HCT116 (cell line): Measurements from ENCODE around the gene TELO2. TPM values are rescaled to one million over a fixed set of nuclear protein-coding genes. Genes with fewer than 3 reads are reported as not detected.

Experiments
- ATAC-seq: fragments of 200-7000 bp; cut with Tn5 transposase; 2 replicates; pipeline ENCODE4 v1.9.1; 2020; ENCODE audit warnings: mild to moderate bottlenecking, moderate library complexity
- BruUV-seq: library from RNA; stranded (reverse); fragments of 400-500 nt; replicated peaks from 2 replicates; lab custom pipeline; 2021; lab: Mats Ljungman, UMichigan
- CTCF ChIA-PET: fragments of 300-600 bp; sonication (Branson Sonifier 250); formaldehyde crosslinking; loops from one replicate; lab custom pipeline; 2021; ENCODE audit warnings: antibody characterized with exemption; lab: Charles Lee
- POLR2A ChIA-PET: fragments of 300-600, 350-600 bp; sonication (Branson Sonifier 250); formaldehyde crosslinking; loops from one replicate; lab custom pipeline; 2021; ENCODE audit warnings: antibody characterized with exemption; lab: Charles Lee
- RAD21 ChIA-PET, 2 experiments: fragments of 300-600 bp; sonication (Branson Sonifier 250); formaldehyde crosslinking; loops; one replicate each; lab custom pipeline; 2023; ENCODE audit warnings: low total read pairs in 2 of 2; ENCODE audit not compliant: uncharacterized antibody in 2 of 2, unreplicated experiment in 2 of 2, low non-redundant PET in 1 of 2; lab: Charles Lee
- DNase-seq: peaks from one replicate; pipeline ENCODE4 v3.0.0-alpha.2; 2010; ENCODE audit warnings: low read depth, low spot score
- H2AFZ ChIP-seq: fragments of 200-600 bp; shearing (Covaris generic), sonication (generic); 2 replicates; pipeline ENCODE4 v1.6.1; 2017; ENCODE audit warnings: low read depth, mixed run types, mixed read lengths, antibody characterized with exemption, low read length; ENCODE audit not compliant: poor library complexity, severe bottlenecking
- H3K27ac ChIP-seq: 2 replicates; pipeline ENCODE4 v1.5.1; 2012; ENCODE audit warnings: low read depth, low read length
- H3K27me3 ChIP-seq: fragments of 200-600 bp; sonication (generic); 2 replicates; pipeline ENCODE4 v1.6.1; 2016; ENCODE audit warnings: mixed run types, low read length, mixed read lengths; ENCODE audit not compliant: insufficient read depth
- H3K36me3 ChIP-seq, 2 experiments: fragments of 200-500 bp in 1 of 2; fragments of 200-600 bp in 1 of 2; sonication (Bioruptor generic) in 1 of 2; sonication (generic) in 1 of 2; 2 replicates each; pipeline versions ENCODE4 v1.5.1 to v1.6.1; 2014 to 2016; ENCODE audit warnings: low read length in 2 of 2, inconsistent platforms in 1 of 2, mixed read lengths in 1 of 2, mixed run types in 1 of 2; ENCODE audit not compliant: insufficient read depth in 2 of 2, control insufficient read depth in 1 of 2
- H3K4me1 ChIP-seq, 2 experiments: fragments of 200-600 bp in 1 of 2; sonication (generic) in 1 of 2; 2 replicates each; pipeline versions ENCODE4 v1.5.1 to v1.6.1; 2012 to 2017; ENCODE audit warnings: low read length in 2 of 2, inconsistent platforms in 1 of 2, mild to moderate bottlenecking in 1 of 2, mixed read lengths in 1 of 2, mixed run types in 1 of 2, moderate library complexity in 1 of 2; ENCODE audit not compliant: insufficient read depth in 2 of 2, control insufficient read depth in 1 of 2
- H3K4me2 ChIP-seq: fragments of 200-600 bp; sonication (generic); 2 replicates; pipeline ENCODE4 v1.6.1; 2017; ENCODE audit warnings: mixed run types, low read length, mixed read lengths
- H3K4me3 ChIP-seq, 2 experiments: fragments of 200-600 bp in 1 of 2; sonication (generic) in 1 of 2; replicated peaks in 1 of 2; 2 replicates each; pipeline ENCODE4 v1.5.1; 2011 to 2016; ENCODE audit warnings: low read length in 2 of 2, control low read depth in 1 of 2, low read depth in 1 of 2, mild to moderate bottlenecking in 1 of 2, mixed read lengths in 1 of 2, mixed run types in 1 of 2
- H3K79me2 ChIP-seq: fragments of 200-600 bp; sonication (generic); 2 replicates; pipeline ENCODE4 v1.6.1; 2017; ENCODE audit warnings: mild to moderate bottlenecking, mixed run types, low read length, moderate library complexity, mixed read lengths; ENCODE audit not compliant: insufficient read depth
- H3K9ac ChIP-seq: fragments of 200-600 bp; sonication (generic); 2 replicates; pipeline ENCODE4 v1.6.1; 2016; ENCODE audit warnings: low read length, mixed read lengths
- H3K9me2 ChIP-seq: fragments of 200-600 bp; sonication (generic), shearing (Covaris generic); 2 replicates; pipeline ENCODE4 v1.6.1; 2017; ENCODE audit warnings: mixed run types, mild to moderate bottlenecking, moderate library complexity; ENCODE audit not compliant: insufficient read depth
- H3K9me3 ChIP-seq, 2 experiments: fragments of 200-500 bp in 1 of 2; fragments of 200-600 bp in 1 of 2; sonication (Bioruptor generic) in 1 of 2; sonication (generic) in 1 of 2; 2 replicates each; pipeline ENCODE4 v1.6.1; 2014 to 2017; ENCODE audit warnings: low read length in 2 of 2, mixed read lengths in 2 of 2, inconsistent platforms in 1 of 2, low read depth in 1 of 2, mild to moderate bottlenecking in 1 of 2, mixed run types in 1 of 2, moderate library complexity in 1 of 2; ENCODE audit not compliant: control insufficient read depth in 1 of 2, insufficient read depth in 1 of 2
- H4K20me1 ChIP-seq: fragments of 200-600 bp; sonication (generic), shearing (Covaris generic); 2 replicates; pipeline ENCODE4 v1.6.1; 2017; ENCODE audit warnings: mixed run types, mild to moderate bottlenecking, moderate library complexity; ENCODE audit not compliant: insufficient read depth
- ATF3 ChIP-seq: IDR thresholded peaks from 2 replicates; pipeline ENCODE4 v1.6.1; 2012
- CBX3 ChIP-seq: IDR thresholded peaks from 2 replicates; pipeline ENCODE4 v1.6.1; 2012; ENCODE audit warnings: low read depth
- EGR1 ChIP-seq: IDR thresholded peaks from 2 replicates; pipeline ENCODE4 v1.6.1; 2012; ENCODE audit warnings: low read depth
- EZH2 ChIP-seq: fragments of 200-600 bp; sonication (generic); IDR thresholded peaks from 2 replicates; pipeline ENCODE4 v1.6.1; 2017; ENCODE audit warnings: antibody characterized with exemption, mixed run types
- JUND ChIP-seq: IDR thresholded peaks from 2 replicates; pipeline ENCODE4 v1.6.1; 2012
- POLR2A ChIP-seq: IDR thresholded peaks from 2 replicates; pipeline ENCODE4 v1.7.0; 2011; ENCODE audit warnings: borderline replicate concordance; ENCODE audit not compliant: insufficient read depth, insufficient read length; ENCODE audit errors: extremely low read depth
- POLR2AphosphoS5 ChIP-seq: IDR thresholded peaks from 2 replicates; pipeline ENCODE4 v1.6.1; 2011; ENCODE audit warnings: mild to moderate bottlenecking, low read depth, low read length, moderate library complexity
- RAD21 ChIP-seq: IDR thresholded peaks from 2 replicates; pipeline ENCODE4 v1.6.1; 2012; ENCODE audit warnings: low read depth, mild to moderate bottlenecking
- SP1 ChIP-seq: IDR thresholded peaks from 2 replicates; pipeline ENCODE4 v1.6.1; 2012; ENCODE audit warnings: low read depth
- TCF7L2 ChIP-seq: IDR thresholded peaks from 2 replicates; pipeline ENCODE4 v1.7.0; 2011; ENCODE audit warnings: borderline replicate concordance, inconsistent platforms; ENCODE audit not compliant: insufficient read depth, insufficient read length; ENCODE audit errors: extremely low read depth
- ZFX ChIP-seq: fragments of 450-650 bp; IDR thresholded peaks from 2 replicates; pipeline ENCODE4 v1.6.1; 2017
- ZNF274 ChIP-seq: fragments of 200-500 bp; sonication (Bioruptor generic); IDR thresholded peaks from 2 replicates; pipeline ENCODE4 v1.6.1; 2014; ENCODE audit warnings: mild to moderate bottlenecking, low read depth, low read length, inconsistent platforms
- intact Hi-C: fragments of 100-400 bp; cut with micrococcal nuclease; formaldehyde crosslinking; loops from 2 replicates; pipeline ENCODE4 v1.10.0; 2022
- total RNA-seq: library from RNA; stranded (reverse); gene quantifications from one replicate; pipeline ENCODE4 v1.2.1, GENCODE V29; 2021; ENCODE audit not compliant: unreplicated experiment
- TF ChIP-seq, protein P1 (sequence below): IDR thresholded peaks from 2 replicates; pipeline ENCODE4 v1.6.1; 2012

The TELO2 gene
- total RNA-seq, 1 experiment from 2014 or later = 74.3 TPM

DNA sequence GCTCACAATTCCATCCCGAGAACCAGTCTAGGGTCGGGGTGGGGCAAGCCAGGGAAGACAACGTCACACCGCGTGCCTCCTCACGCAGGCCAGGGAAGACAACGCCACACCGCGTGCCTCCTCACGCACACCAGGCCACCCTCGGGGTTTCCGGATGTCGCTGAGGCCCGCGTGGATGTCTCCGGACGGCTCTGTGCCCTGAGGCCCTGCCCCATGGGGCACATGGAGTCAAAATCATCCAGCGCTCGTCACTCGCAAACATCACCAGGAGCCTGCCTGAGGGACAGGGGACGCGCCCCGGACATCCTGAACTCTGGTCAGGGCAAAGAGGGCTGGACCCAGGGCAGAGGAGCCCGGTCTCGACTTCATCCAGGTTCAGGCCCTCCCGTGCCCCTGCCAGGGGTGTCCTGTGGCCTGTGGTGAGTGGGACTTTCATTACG lies 44.0 kb downstream of the TELO2 start:
- H3K27ac ChIP-seq = no peak overlapping the region
- no peaks in the 10 kb centered on the region for H3K27me3 ChIP-seq
- TF ChIP-seq ZNF274 = no peak
- TF ChIP-seq EGR1 = no peak
- TF ChIP-seq EZH2 = no peak
- no peak for TF ChIP-seq POLR2AphosphoS5
- TF ChIP-seq POLR2A = no peak
- TF ChIP-seq ZFX = no peak
- TF ChIP-seq SP1 = no peak
- TF ChIP-seq CBX3 = no peak
- TF ChIP-seq TCF7L2 = no peak
- TF ChIP-seq RAD21 = no peak
- no peak for TF ChIP-seq JUND
- TF ChIP-seq ATF3 = no peak
- TF ChIP-seq, protein P1, sequence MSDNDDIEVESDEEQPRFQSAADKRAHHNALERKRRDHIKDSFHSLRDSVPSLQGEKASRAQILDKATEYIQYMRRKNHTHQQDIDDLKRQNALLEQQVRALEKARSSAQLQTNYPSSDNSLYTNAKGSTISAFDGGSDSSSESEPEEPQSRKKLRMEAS = no peak
- ChIA-PET CTCF (no interaction called here), POLR2A (no interaction called here), RAD21 (no interaction called here)
- H3K4me2 ChIP-seq = no peak overlapping the region
- DNase-seq = no peak
- H2AFZ ChIP-seq = no peak overlapping the region
- H4K20me1 ChIP-seq = no peaks in the 10 kb centered on the region
- no peaks in the 10 kb centered on the region for H3K9me2 ChIP-seq
- no peaks in the 10 kb centered on the region for H3K79me2 ChIP-seq
- H3K4me3 ChIP-seq = no peak overlapping the region
- no peak for ATAC-seq
- no TSS peak for BruUV-seq
- H3K4me1 ChIP-seq = peaks cover 3 to 7% of the 10 kb centered on the region in 2 experiments
- intact Hi-C loops = no loop called here
- no peaks in the 10 kb centered on the region for H3K9me3 ChIP-seq
- no peaks in the 10 kb centered on the region for H3K36me3 ChIP-seq
- no peak overlapping the region for H3K9ac ChIP-seq
